SH-SY5Y (cell line): ENCODE data around the gene DDX5.

Experiments
- GATA2 ChIP-seq: IDR thresholded peaks from 2 replicates; pipeline ENCODE4 v1.6.1; 2011; ENCODE audit warnings: mild to moderate bottlenecking, low read depth, low read length
- GATA3 ChIP-seq: IDR thresholded peaks from 2 replicates; pipeline ENCODE4 v1.6.1; 2011; ENCODE audit warnings: low read depth, mild to moderate bottlenecking, low read length, moderate library complexity

Gene DDX5

DNA sequence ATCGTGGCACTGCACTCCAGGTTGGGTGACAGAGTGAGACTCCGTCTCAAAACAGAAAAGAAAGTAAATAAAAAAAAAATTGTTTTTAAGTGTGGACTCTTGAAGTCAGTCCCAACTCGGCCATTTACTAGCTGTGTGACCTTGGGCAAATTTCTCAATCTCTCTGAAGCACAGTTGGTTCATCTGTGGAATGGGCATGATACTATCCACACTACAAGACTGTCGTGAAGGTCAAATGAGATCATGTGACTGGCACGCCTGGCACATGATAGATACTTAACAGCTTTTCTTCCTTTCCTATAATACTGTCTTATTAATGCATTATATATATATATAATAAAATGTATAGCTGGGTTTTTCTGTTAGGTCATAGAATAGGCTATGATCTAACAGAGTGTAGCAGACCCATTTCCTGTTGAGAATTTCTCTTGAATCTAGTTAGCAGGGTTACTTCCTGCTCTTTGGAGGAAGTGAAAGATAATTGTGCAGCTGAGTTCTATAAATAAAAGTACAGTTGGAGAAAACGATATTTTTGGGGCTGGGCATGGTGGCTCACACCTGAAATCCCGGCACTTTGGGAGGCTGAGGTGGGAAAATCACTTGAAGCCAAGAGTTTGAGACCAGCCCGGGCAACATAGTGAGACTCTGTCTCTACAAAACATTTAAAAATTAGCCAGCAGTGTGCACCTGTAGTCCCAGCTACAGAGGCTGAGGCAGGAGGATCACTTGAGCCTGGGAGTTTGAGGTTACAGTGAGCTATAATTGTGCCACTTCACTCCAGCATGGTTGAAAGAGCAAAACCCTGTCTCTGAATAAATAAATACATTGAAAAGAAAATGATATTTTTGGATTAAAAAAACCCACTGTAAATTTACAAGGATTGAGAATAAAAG, 49.9 kb downstream of the DDX5 start:
- TF ChIP-seq GATA2 (no peak), GATA3 (no peak)

DNA sequence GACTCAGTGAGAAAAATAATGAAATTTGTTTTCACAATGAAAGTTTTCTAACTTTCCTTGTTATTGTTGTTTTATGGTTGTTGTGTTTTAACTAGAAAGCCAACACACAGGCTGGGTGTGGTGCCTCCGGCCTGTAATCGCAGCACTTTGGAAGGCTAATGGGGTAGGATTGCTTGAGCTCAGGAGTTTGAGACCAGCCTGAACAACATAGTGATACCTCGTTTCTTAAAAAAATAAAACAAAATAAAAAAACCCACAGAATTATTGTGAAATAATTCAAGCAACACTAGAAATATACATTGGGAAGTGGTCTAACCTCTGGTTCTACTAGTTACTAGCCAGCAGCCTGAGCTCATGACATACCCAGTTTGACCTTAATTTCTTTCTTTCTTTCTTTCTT, 56.5 kb downstream of the DDX5 start:
- no peak for TF ChIP-seq GATA2
- TF ChIP-seq GATA3: no peak

DNA sequence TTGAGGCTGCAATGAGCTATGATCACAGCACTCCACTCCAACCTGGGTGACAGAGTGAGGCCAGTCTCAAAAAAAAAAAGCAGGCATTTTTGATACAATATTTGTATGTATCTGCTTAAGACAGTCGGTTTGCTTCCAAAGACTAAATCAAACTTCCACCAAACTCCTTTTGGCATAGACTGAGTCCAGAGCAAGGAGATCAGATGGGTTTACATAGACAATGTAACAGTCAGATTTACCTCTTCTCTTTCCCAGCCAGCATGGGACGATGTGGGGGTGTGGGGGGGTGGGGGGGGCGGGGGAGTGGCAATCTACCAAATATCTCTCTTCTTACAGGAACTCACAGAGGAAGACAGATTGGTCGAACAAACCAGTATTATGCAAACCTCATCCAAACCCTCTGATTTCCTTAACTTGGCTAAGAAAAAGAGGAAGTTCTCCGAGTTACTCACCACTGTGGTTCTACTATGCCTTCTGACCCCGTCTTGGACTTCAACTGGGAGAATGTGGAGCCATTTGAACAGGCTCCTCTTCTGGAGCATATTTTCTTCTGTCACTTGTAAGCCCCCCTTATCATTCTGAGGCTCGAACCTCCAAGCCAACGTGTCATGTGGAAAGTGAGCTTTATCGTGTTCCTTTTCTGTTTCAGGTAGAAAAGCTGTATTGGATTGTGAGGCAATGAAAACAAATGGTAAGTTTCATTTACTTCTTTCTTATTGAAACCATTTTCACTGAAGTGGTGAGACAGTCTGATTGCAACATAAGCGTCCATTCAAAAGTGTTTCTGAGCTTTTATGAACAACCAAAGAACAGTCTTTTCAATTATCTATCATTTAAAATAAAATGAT, 57.2 kb downstream of the DDX5 start, which contains the start of gene MILR1:
MILR1 (plus strand) TSS at position 451 of the 848 bp plus-strand sequence; CDS start at position 505, 54 bp downstream.
- no peak for TF ChIP-seq GATA3
- no peak for TF ChIP-seq GATA2
